HepG2 (cell line): ENCODE results near the gene CPOX. TPM values are rescaled to one million over a fixed set of nuclear protein-coding genes. Genes with fewer than 3 reads are reported as not detected.

Source experiments
- ATAC-seq: fragments of 200-7000 bp; cut with Tn5 transposase; 3 replicates; pipeline ENCODE4 v1.9.1; 2020; ENCODE audit warnings: mild to moderate bottlenecking, moderate library complexity
- BruUV-seq: library from RNA; stranded (reverse); fragments of 400-500 nt; replicated peaks from 2 replicates; lab custom pipeline; 2021; lab: Mats Ljungman, UMichigan
- CTCF ChIA-PET: fragments of 300-600 bp; formaldehyde crosslinking; extraction: SDS; loops from one replicate; lab custom pipeline; 2021; ENCODE audit warnings: low total read pairs, inconsistent platforms, low intra/inter-chr PET ratio; lab: Yijun Ruan, JAX
- POLR2A ChIA-PET: fragments of 350-600 bp; sonication (Branson Sonifier 250); formaldehyde crosslinking; loops from one replicate; lab custom pipeline; 2020; ENCODE audit warnings: antibody characterized with exemption, inconsistent platforms; lab: Yijun Ruan, JAX
- DNase-seq: peaks from one replicate; pipeline ENCODE4 v3.0.0-alpha.2; 2015; ENCODE audit warnings: low spot score
- FAIRE-seq: peaks from 3 replicates; lab custom pipeline; 2011; peaks lifted over from hg19 to GRCh38; lab: Jason Lieb, UNC
- H2AFZ ChIP-seq: one replicate; pipeline ENCODE4 v1.6.1; 2011; ENCODE audit warnings: low read length, inconsistent platforms
- H3K27ac ChIP-seq: fragments of 300-600 bp; 3 replicates; pipeline ENCODE4 v1.8.0; 2011; ENCODE audit warnings: mixed run types, mild to moderate bottlenecking, mixed read lengths, low read length, inconsistent platforms; ENCODE audit not compliant: insufficient read depth; ENCODE audit errors: extremely low read length
- H3K27me3 ChIP-seq, 2 experiments: fragments of 200-600 bp in 1 of 2; 2 replicates in 1 of 2; 3 replicates in 1 of 2; pipeline versions ENCODE4 v1.6.0 to v1.8.0; 2011; ENCODE audit warnings: low read length in 2 of 2, mild to moderate bottlenecking in 2 of 2, moderate library complexity in 2 of 2, inconsistent platforms in 1 of 2; ENCODE audit not compliant: insufficient read depth in 2 of 2, control insufficient read depth in 1 of 2
- H3K36me3 ChIP-seq, 2 experiments: fragments of 200-600 bp in 1 of 2; replicated peaks in 1 of 2; 2 replicates in 1 of 2; 3 replicates in 1 of 2; pipeline versions ENCODE4 v1.5.1 to v1.8.0; 2011; ENCODE audit warnings: low read length in 2 of 2, inconsistent platforms in 1 of 2; ENCODE audit not compliant: insufficient read depth in 2 of 2, control insufficient read depth in 1 of 2
- H3K4me1 ChIP-seq: 2 replicates; pipeline ENCODE4 v1.5.1; 2012; ENCODE audit warnings: low read length, inconsistent platforms; ENCODE audit not compliant: insufficient read depth
- H3K4me2 ChIP-seq: 2 replicates; pipeline ENCODE4 v1.6.0; 2011; ENCODE audit warnings: low read depth, low read length, inconsistent platforms
- H3K4me3 ChIP-seq, 3 experiments: fragments of 200-600 bp in 1 of 3; sonication (generic), shearing (Covaris generic) in 1 of 3; replicated peaks in 1 of 3; 2 replicates each; pipeline ENCODE4 v1.5.1; 2011 to 2016; ENCODE audit warnings: low read length in 3 of 3, inconsistent platforms in 2 of 3, low read depth in 2 of 3, mild to moderate bottlenecking in 2 of 3, control low read depth in 1 of 3, mixed read lengths in 1 of 3; ENCODE audit not compliant: insufficient read depth in 1 of 3
- H3K79me2 ChIP-seq: one replicate; pipeline ENCODE4 v1.6.1; 2011; ENCODE audit warnings: low read length, inconsistent platforms; ENCODE audit not compliant: insufficient read depth
- H3K9ac ChIP-seq: 2 replicates; pipeline ENCODE4 v1.6.0; 2011; ENCODE audit warnings: mild to moderate bottlenecking, low read depth, low read length, inconsistent platforms; ENCODE audit not compliant: insufficient read depth
- H3K9me3 ChIP-seq: 2 replicates; pipeline ENCODE4 v1.5.1; 2012; ENCODE audit warnings: mild to moderate bottlenecking, low read length
- H4K20me1 ChIP-seq: 2 replicates; pipeline ENCODE4 v1.6.0; 2011; ENCODE audit warnings: inconsistent platforms, mild to moderate bottlenecking, low read length, moderate library complexity; ENCODE audit not compliant: insufficient read depth
- FOXC1 ChIP-seq: sonication (generic); formaldehyde crosslinking; IDR thresholded peaks from 2 replicates; pipeline ENCODE4 v1.8.0; 2022; ENCODE audit warnings: mild to moderate bottlenecking, missing genetic modification reagents, borderline replicate concordance
- FOXM1 ChIP-seq: sonication (generic); formaldehyde crosslinking; IDR thresholded peaks from 2 replicates; pipeline ENCODE4 v1.5.0; 2020; ENCODE audit warnings: missing genetic modification reagents
- IRX3 ChIP-seq: sonication (generic); formaldehyde crosslinking; IDR thresholded peaks from 2 replicates; pipeline ENCODE4 v1.8.1; 2023; ENCODE audit warnings: mild to moderate bottlenecking, low read depth, missing genetic modification reagents, borderline replicate concordance
- SP2 ChIP-seq: sonication (generic); formaldehyde crosslinking; IDR thresholded peaks from 2 replicates; pipeline ENCODE4 v1.5.1; 2020; ENCODE audit warnings: mild to moderate bottlenecking, missing genetic modification reagents
- ZNF10 ChIP-seq: sonication (generic); formaldehyde crosslinking; IDR thresholded peaks from 2 replicates; pipeline ENCODE4 v1.4.0; 2020; ENCODE audit warnings: mild to moderate bottlenecking, low read depth, missing genetic modification reagents, borderline replicate concordance
- ZNF234 ChIP-seq: sonication (generic); formaldehyde crosslinking; conservative IDR thresholded peaks from 2 replicates; pipeline ENCODE4 v1.5.1; 2020; ENCODE audit warnings: mild to moderate bottlenecking, missing genetic modification reagents
- ZNF350 ChIP-seq: sonication (generic); formaldehyde crosslinking; IDR thresholded peaks from 2 replicates; pipeline ENCODE4 v1.4.0; 2020; ENCODE audit warnings: mild to moderate bottlenecking, low read depth, missing genetic modification reagents, borderline replicate concordance
- ZNF562 ChIP-seq: sonication (generic); formaldehyde crosslinking; IDR thresholded peaks from 2 replicates; pipeline ENCODE4 v1.8.0; 2022; ENCODE audit warnings: missing genetic modification reagents, borderline replicate concordance
- ZNF761 ChIP-seq: sonication (generic); formaldehyde crosslinking; conservative IDR thresholded peaks from 2 replicates; pipeline ENCODE4 v1.4.0; 2020; ENCODE audit warnings: mild to moderate bottlenecking, missing genetic modification reagents
- WGBS: methylation state at CpG from one replicate; pipeline ENCODE4 v1.1.6; 2017; ENCODE audit warnings: low lambda C conversion rate; 5-methylcytosine and 5-hydroxymethylcytosine counted together
- in situ Hi-C: cut with HindIII; loops from 2 replicates; pipeline ENCODE4 v1.10.0; 2017; ENCODE audit warnings: low pct_unique_long_range_greater_than_20kb; ENCODE audit not compliant: extremely low pct_ligation_motif_present
- intact Hi-C: fragments of 100-400 bp; cut with micrococcal nuclease; formaldehyde crosslinking; loops from one replicate; pipeline ENCODE4 v1.10.0; 2022; ENCODE audit not compliant: unreplicated experiment
- polyA plus RNA-seq, 8 experiments: library from polyadenylated mRNA; depleted of rRNA in 3 of 8; stranded (reverse) in 7 of 8; unstranded in 1 of 8; fragments of >200 nt; fragmentation: Illumina TruSeq in 4 of 8; extraction: Trizol in 4 of 8; gene quantifications; 2 replicates each; pipeline versions ENCODE4 v1.2.1 to v1.2.3, GENCODE V29; 2011 to 2016; ENCODE audit warnings: low read depth in 4 of 8, missing spikeins in 1 of 8, mixed read lengths in 1 of 8; ENCODE audit not compliant: insufficient read depth in 1 of 8
- total RNA-seq, 5 experiments: library from RNA; depleted of rRNA; stranded (reverse); fragments of >200 nt; fragmentation: Illumina TruSeq; extraction: Trizol; gene quantifications; 2 replicates each; pipeline ENCODE4 v1.2.3, GENCODE V29; 2016; ENCODE audit warnings: low read depth in 1 of 5
- TF ChIP-seq, protein P1 (sequence below): sonication (generic); formaldehyde crosslinking; IDR thresholded peaks from 2 replicates; pipeline ENCODE4 v1.5.1; 2020; ENCODE audit warnings: missing genetic modification reagents, mild to moderate bottlenecking, borderline replicate concordance
- TF ChIP-seq, protein P2 (sequence below): conservative IDR thresholded peaks from 2 replicates; pipeline ENCODE4 v1.6.1; 2018; ENCODE audit warnings: missing genetic modification reagents

Gene CPOX
- total and polyA plus RNA-seq, 2 of the 13 experiments (the other 11 are each of a cell fraction or from before 2014, with no cell fraction given), result 34.2 to 37.2 TPM

DNA sequence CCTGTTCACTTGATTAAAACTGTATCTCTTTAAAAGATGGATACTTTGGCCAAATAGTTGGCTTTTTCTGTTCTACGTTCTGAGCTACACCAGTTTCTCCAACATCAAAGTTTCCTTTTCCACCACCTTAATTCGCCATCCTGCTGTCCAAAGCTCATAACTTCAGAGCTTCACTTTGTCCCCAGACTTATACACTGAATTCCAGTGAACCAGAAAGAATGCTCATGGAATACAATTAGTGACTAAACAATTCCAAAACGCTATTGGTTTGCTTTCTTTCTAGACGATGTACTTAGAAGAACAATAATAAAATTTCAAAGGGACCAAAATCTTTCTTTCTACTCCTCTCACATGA, 38.4 kb downstream of the CPOX start:
- Histone ChIP-seq H3K4me2 (no peak overlapping the region), H3K79me2 (no peaks in the 10 kb centered on the region), H4K20me1 (no peaks in the 10 kb centered on the region), H3K36me3 (no peaks in the 10 kb centered on the region), H3K9ac (no peak overlapping the region), H3K27me3 (no peaks in the 10 kb centered on the region), H3K4me3 (no peak overlapping the region), H3K27ac (no peak overlapping the region), H3K9me3 (no peaks in the 10 kb centered on the region), H2AFZ (no peak overlapping the region), H3K4me1 (no peaks in the 10 kb centered on the region)
- TF ChIP-seq SP2, result no peak
- DNase-seq (no peak), ATAC-seq (no peak), FAIRE-seq (no peak)
- WGBS, result under 1% methylated on average over 4 of the region's 4 CpGs
- intact Hi-C loops, result no loop called here
- ChIA-PET CTCF (no interaction called here), POLR2A (no interaction called here)
- no TSS peak for BruUV-seq
- in situ Hi-C loops, result loop anchor here (25.0 kb wide), 1 partner anchor 518 kb away; the partner anchor contains the start of gene GABRR3

DNA sequence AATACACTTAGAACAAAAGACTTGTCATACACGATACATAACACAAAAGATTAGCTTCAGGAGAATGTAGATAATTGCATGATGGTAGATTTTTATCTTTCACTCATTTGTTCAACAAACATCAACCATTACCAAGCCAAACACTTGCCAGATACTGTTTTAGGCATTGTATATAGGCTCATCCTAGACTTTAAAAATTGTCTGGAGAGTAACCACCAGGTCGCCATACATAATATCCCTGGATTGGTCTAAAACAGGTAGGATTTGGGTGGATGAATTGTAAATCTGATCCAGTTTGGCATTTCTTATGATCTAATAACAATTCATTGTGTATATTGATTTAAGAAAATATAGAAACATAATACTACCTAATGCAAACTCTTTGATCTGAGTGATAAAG, 38.8 kb downstream of the CPOX start:
- ATAC-seq (no peak), FAIRE-seq (no peak), DNase-seq (no peak)
- Histone ChIP-seq H4K20me1 (no peaks in the 10 kb centered on the region), H3K27ac (no peak overlapping the region), H3K9ac (no peak overlapping the region), H3K4me1 (no peaks in the 10 kb centered on the region), H3K4me3 (no peak overlapping the region), H3K27me3 (no peaks in the 10 kb centered on the region), H2AFZ (no peak overlapping the region), H3K36me3 (no peaks in the 10 kb centered on the region), H3K79me2 (no peaks in the 10 kb centered on the region), H3K9me3 (no peaks in the 10 kb centered on the region), H3K4me2 (no peak overlapping the region)
- TF ChIP-seq, protein P1, sequence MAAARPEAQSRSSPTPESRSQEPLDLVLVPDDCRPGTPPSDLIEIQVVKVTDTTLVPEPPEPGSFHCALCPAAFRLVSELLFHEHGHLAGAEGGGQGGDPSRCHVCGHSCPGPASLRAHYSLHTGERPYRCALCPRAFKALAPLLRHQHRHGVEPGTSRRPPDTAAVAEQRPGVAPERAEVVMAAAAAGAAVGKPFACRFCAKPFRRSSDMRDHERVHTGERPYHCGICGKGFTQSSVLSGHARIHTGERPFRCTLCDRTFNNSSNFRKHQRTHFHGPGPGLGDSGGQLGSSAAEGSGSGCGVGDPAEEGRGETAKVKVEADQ, result no peak
- TF ChIP-seq ZNF10 (CRISPR knock-in tag) (no peak), FOXM1 (no peak), ZNF562 (CRISPR knock-in tag) (no peak), ZNF350 (CRISPR knock-in tag) (no peak), FOXC1 (CRISPR knock-in tag) (no peak), ZNF234 (CRISPR knock-in tag) (no peak), ZNF761 (no peak), IRX3 (no peak)
- TF ChIP-seq, protein P2, sequence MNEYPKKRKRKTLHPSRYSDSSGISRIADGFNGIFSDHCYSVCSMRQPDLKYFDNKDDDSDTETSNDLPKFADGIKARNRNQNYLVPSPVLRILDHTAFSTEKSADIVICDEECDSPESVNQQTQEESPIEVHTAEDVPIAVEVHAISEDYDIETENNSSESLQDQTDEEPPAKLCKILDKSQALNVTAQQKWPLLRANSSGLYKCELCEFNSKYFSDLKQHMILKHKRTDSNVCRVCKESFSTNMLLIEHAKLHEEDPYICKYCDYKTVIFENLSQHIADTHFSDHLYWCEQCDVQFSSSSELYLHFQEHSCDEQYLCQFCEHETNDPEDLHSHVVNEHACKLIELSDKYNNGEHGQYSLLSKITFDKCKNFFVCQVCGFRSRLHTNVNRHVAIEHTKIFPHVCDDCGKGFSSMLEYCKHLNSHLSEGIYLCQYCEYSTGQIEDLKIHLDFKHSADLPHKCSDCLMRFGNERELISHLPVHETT (CRISPR knock-in tag), result no peak
- in situ Hi-C loops (loop anchor here (25.0 kb wide), 1 partner anchor 517 kb away; the partner anchor contains the start of gene GABRR3), intact Hi-C loops (no loop called here)
- no TSS peak for BruUV-seq
- ChIA-PET POLR2A (no interaction called here), CTCF (no interaction called here)
- 57% methylated on average over 2 of the region's 2 CpGs for WGBS
